MM.1S (cell line): ENCODE data around the gene NAE1.

ENCODE experiments used
- DNase-seq: peaks from one replicate; pipeline ENCODE4 v3.0.0-alpha.2; 2015
- H2AFZ ChIP-seq: fragments of 300-600 bp; sonication (generic); 2 replicates; pipeline ENCODE4 v1.6.0; 2016; ENCODE audit warnings: antibody characterized with exemption, low read length
- H3F3A ChIP-seq: fragments of 300-600 bp; sonication (generic); 2 replicates; pipeline ENCODE4 v1.6.1; 2016; ENCODE audit warnings: mild to moderate bottlenecking, antibody characterized with exemption, low read length, moderate library complexity, mixed read lengths; ENCODE audit not compliant: insufficient read depth
- H3K27ac ChIP-seq: fragments of 300-600 bp; sonication (generic); 2 replicates; pipeline ENCODE4 v1.5.1; 2016; ENCODE audit warnings: mild to moderate bottlenecking, low read length
- H3K27me3 ChIP-seq: fragments of 300-600 bp; sonication (generic); replicated peaks from 2 replicates; pipeline ENCODE4 v1.6.0; 2016; ENCODE audit warnings: low read length; ENCODE audit not compliant: insufficient read depth
- H3K36me3 ChIP-seq: fragments of 300-600 bp; sonication (generic); replicated peaks from 2 replicates; pipeline ENCODE4 v1.6.1; 2016; ENCODE audit warnings: mild to moderate bottlenecking, low read length, mixed read lengths; ENCODE audit not compliant: insufficient read depth
- H3K4me1 ChIP-seq: fragments of 300-600 bp; sonication (generic); 2 replicates; pipeline ENCODE4 v1.6.1; 2016; ENCODE audit warnings: low read length, mixed read lengths
- H3K4me2 ChIP-seq: fragments of 300-600 bp; sonication (generic); 2 replicates; pipeline ENCODE4 v1.6.0; 2016; ENCODE audit warnings: low read depth, low read length
- H3K4me3 ChIP-seq: fragments of 300-600 bp; sonication (generic); 2 replicates; pipeline ENCODE4 v1.5.1; 2016; ENCODE audit warnings: low read length, mixed read lengths
- H3K79me2 ChIP-seq: fragments of 300-600 bp; sonication (generic); 2 replicates; pipeline ENCODE4 v1.6.1; 2016; ENCODE audit warnings: mixed run types, low read length, mixed read lengths
- H3K9ac ChIP-seq: fragments of 300-600 bp; sonication (generic); 2 replicates; pipeline ENCODE4 v1.6.1; 2016; ENCODE audit warnings: low read length, mixed read lengths
- H3K9me2 ChIP-seq: fragments of 300-600 bp; sonication (generic); replicated peaks from 2 replicates; pipeline ENCODE4 v1.6.1; 2016; ENCODE audit warnings: mild to moderate bottlenecking, low read length, mixed read lengths; ENCODE audit not compliant: insufficient read depth
- H3K9me3 ChIP-seq: fragments of 300-600 bp; sonication (generic); replicated peaks from 2 replicates; pipeline ENCODE4 v1.6.1; 2016; ENCODE audit warnings: mild to moderate bottlenecking, low read length, mixed read lengths; ENCODE audit not compliant: insufficient read depth
- H4K20me1 ChIP-seq: fragments of 300-600 bp; sonication (generic); 2 replicates; pipeline ENCODE4 v1.6.1; 2016; ENCODE audit warnings: mild to moderate bottlenecking, low read length, moderate library complexity, mixed read lengths; ENCODE audit not compliant: insufficient read depth
- CTCF ChIP-seq: fragments of 300-600 bp; sonication (generic); IDR thresholded peaks from 2 replicates; pipeline ENCODE4 v1.5.1; 2016; ENCODE audit warnings: antibody characterized with exemption, low read length, mixed read lengths
- EZH2 ChIP-seq: fragments of 300-600 bp; sonication (generic); optimal IDR thresholded peaks from 2 replicates; pipeline ENCODE3; 2017; ENCODE audit warnings: low read depth, mild to moderate bottlenecking, antibody characterized with exemption, low read length, mixed read lengths
- EZH2phosphoT487 ChIP-seq: fragments of 300-600 bp; sonication (generic); IDR thresholded peaks from 2 replicates; pipeline ENCODE4 v1.6.1; 2018; ENCODE audit warnings: antibody characterized with exemption, low read length

NAE1 gene

DNA sequence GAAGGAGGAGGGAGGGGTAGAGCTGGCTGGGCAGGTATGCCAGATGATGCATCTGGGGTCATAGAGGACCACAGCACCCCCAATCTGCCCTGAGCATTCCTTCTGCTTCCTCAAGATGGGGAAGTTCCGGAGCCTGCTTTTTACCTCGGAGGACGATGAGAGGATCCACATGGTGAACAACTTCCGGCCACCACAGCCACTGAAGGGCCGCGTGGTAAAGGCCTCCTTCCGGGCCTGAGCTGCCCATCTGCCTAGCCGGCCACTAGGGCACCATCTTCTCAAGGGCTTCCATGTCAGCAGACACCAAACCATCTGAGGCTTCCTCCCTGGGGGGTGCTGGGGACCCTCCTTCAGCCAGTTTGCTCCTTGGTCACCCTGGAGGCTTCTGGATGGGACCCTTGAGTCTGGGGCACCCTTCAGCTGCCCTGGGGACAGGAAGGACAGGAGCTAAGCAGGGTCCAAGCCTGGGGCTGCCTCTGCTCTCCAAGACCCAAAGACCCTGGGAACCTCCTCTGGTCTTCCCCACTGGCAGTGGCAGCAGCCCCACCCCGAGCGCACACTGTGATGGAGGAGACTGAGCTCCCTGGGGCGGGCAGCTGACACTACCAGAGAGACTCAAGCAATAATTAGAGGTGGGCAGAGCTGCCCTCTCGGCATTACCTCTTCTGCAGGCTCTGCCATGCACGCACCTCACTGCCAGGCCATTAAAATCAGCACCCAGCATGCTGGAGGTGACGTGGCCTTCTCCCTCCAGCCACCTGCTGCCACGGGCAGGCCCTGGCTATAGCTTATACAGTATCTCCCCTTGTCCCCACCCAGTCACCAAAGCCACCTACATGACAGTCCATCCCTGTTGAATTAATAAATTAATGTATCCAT, 22.7 kb upstream of the NAE1 start:
- Histone ChIP-seq H3K36me3 (no peaks in the 10 kb centered on the region), H3K4me2 (no peak overlapping the region), H3K27ac (no peak overlapping the region), H4K20me1 (no peaks in the 10 kb centered on the region), H3K9ac (no peak overlapping the region), H3K27me3 (no peaks in the 10 kb centered on the region), H3K4me3 (no peak overlapping the region), H3F3A (no peaks in the 10 kb centered on the region), H3K9me2 (no peaks in the 10 kb centered on the region), H3K79me2 (no peaks in the 10 kb centered on the region), H3K9me3 (no peaks in the 10 kb centered on the region), H3K4me1 (no peaks in the 10 kb centered on the region), H2AFZ (no peak overlapping the region)
- no peak for DNase-seq
- TF ChIP-seq CTCF (no peak), EZH2phosphoT487 (no peak), EZH2 (no peak)

DNA sequence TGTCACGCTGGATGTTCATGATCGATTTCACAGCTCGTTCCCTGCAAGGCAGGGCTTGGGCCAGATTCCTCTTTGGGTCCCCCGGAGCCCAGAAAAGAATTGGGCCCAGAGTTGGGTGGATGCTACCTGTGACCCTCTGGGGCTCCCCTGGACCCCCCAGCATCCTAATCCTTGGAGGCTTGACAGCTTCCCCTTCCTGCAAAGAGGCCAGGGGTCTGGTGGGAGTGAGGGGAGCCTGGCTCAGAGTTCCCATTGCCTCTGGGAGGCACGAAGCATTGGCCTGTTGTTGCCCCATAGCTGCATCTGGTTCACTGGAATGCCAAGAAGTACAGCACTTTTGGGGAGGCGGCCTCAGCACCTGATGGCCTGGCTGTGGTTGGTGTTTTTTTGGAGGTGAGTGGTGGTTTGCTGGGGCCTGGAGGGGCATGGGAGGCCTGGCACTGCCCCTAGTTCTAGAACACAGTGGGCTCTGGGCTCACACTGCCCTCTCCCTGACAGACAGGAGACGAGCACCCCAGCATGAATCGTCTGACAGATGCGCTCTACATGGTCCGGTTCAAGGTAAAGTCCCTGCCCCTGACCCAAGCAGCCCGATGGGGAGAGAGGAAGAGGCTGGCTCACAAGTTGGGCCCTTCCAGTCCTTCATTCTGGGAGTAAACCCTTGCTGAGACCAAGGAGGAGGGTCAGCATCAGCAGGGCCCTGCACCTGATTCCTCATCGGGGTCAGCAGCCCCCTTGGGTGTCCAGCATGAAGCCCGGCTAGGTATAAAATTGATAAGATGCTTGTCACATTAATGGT, 20.6 kb upstream of the NAE1 start:
- Histone ChIP-seq H3K4me1 (no peaks in the 10 kb centered on the region), H3F3A (no peaks in the 10 kb centered on the region), H3K79me2 (no peaks in the 10 kb centered on the region), H3K9ac (no peak overlapping the region), H3K27me3 (no peaks in the 10 kb centered on the region), H4K20me1 (no peaks in the 10 kb centered on the region), H3K4me2 (no peak overlapping the region), H3K9me3 (no peaks in the 10 kb centered on the region), H3K36me3 (no peaks in the 10 kb centered on the region), H2AFZ (no peak overlapping the region), H3K9me2 (no peaks in the 10 kb centered on the region), H3K27ac (no peak overlapping the region), H3K4me3 (no peak overlapping the region)
- no peak for DNase-seq
- TF ChIP-seq EZH2phosphoT487 (no peak), EZH2 (no peak), CTCF (no peak)

- Histone ChIP-seq H3K9ac (no peak overlapping the region), H3K27me3 (no peaks in the 10 kb centered on the region), H3K79me2 (no peaks in the 10 kb centered on the region), H3K4me3 (no peak overlapping the region), H3K9me2 (no peaks in the 10 kb centered on the region), H3K36me3 (no peaks in the 10 kb centered on the region), H2AFZ (no peak overlapping the region), H3K9me3 (no peaks in the 10 kb centered on the region), H3K4me1 (no peaks in the 10 kb centered on the region), H4K20me1 (no peaks in the 10 kb centered on the region), H3F3A (no peaks in the 10 kb centered on the region), H3K4me2 (no peak overlapping the region), H3K27ac (no peak overlapping the region)
- no peak for TF ChIP-seq EZH2
- no peak for TF ChIP-seq EZH2phosphoT487
- TF ChIP-seq CTCF = no peak
- DNase-seq = no peak
These were observed 19.5 kb upstream of the NAE1 start for GRCh38 chr16:66850115-66850815.
